H4 (cell line): ENCODE results near the gene GPI. TPM values are rescaled to one million over a fixed set of nuclear protein-coding genes. Genes with fewer than 3 reads are reported as not detected.
"Not testable (repeated sequence)": the region's sequence is repeated elsewhere in the genome, so short reads cannot be mapped to it uniquely, and the experiment has no call there.

ENCODE experiments used
- DNase-seq: peaks from one replicate; pipeline ENCODE4 v3.0.0-alpha.2; 2015; ENCODE audit warnings: low spot score
- total RNA-seq: library from RNA; depleted of rRNA; stranded (reverse); fragments of >200 nt; shearing (Covaris generic); gene quantifications from 2 replicates; pipeline ENCODE4 v1.2.3, GENCODE V29; 2014

Gene GPI
- total RNA-seq, 1 experiment from 2014 or later = 418 TPM

DNA sequence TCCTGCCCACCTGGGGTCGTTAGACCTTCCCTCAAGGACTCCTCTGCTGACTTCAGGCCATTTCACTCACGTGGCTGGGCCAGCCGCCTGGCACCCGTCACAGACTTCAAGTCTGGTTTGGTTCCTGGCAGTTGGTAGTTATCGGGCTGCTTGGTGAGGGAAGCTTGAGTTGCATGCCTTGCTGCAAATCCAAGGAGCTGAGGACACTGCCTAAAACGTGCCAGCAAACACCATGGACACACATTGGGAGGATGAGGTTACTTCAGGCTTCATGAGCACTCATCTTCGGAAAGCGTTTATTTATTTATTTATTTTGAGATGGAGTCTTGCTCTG lies 2.6 kb downstream of the GPI start:
- no peak for DNase-seq

DNA sequence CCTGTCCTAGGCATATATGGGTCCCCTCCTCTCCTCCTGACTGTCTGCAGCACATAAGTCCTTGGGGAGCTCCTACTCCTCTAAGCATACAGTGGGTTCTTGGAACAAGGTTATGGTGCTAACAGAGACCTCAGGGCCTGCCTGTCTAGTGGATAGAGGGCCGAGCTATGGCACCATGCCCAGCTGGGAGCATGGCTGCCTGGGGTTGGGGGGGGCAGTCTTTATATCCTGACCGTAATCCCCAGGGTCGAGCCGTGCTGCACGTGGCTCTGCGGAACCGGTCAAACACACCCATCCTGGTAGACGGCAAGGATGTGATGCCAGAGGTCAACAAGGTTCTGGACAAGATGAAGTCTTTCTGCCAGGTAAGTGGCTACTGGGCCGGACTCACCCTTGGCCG lies 3.3 kb downstream of the GPI start:
- no peak for DNase-seq

DNA sequence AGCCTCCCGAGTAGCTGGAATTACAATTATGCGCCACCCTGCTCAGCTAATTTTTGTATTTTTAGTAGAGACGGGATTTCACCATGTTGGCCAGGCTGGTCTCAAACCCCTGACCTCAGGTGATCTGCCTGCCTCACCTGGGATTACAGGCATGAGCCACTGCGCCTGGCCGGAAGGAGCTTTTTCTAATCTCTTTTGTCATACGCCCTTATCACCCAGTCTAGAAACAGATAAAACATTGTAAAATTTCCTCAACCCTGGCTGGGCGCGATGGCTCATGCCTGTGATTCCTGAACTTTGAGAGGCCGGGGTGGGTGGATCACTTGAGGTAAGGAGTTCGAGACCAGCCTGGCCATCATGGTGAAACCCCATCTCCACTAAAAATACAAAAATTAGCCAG lies 4.2 kb downstream of the GPI start:
- DNase-seq = not testable (repeated sequence)

DNA sequence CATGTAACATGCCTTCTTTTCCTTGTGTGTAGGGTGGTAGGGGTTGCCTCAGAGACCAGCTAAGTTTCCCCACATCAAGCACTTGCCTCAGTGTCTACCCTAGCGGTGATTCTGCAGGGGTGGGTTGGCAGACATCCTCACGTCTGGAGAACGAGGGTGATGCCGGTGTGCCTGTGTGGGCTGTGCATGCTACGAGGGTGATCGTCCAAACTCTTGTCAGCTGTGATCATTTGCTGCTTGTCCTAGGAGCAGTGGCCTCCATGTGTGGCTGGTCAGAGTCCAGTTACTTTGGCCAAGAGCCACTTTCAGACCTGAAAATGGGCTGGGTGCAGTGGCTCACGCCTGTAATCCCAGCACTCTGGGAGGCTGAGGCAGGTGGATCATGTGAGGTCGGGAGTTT lies 5.1 kb downstream of the GPI start:
- DNase-seq = no peak

DNA sequence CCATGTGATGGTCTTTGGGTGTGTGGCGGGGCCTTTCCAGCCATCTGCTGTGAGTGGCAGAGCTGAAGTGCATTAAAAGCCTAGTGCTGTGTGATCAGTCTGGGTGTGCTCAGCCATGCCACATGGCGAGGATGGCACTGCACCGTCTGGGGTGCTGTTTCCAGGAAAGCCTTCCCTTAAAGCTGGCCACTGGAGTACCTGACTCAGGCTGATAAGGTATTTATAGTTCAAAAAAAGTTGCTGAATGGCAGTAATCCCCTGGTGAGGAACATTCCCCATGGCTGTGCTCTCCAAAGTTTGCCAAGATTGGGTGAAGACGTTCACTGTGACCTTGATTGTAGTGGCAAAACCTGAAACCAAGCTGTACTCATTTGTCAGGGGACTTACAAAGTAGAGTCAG lies 6.0 kb downstream of the GPI start:
- no peak for DNase-seq

DNA sequence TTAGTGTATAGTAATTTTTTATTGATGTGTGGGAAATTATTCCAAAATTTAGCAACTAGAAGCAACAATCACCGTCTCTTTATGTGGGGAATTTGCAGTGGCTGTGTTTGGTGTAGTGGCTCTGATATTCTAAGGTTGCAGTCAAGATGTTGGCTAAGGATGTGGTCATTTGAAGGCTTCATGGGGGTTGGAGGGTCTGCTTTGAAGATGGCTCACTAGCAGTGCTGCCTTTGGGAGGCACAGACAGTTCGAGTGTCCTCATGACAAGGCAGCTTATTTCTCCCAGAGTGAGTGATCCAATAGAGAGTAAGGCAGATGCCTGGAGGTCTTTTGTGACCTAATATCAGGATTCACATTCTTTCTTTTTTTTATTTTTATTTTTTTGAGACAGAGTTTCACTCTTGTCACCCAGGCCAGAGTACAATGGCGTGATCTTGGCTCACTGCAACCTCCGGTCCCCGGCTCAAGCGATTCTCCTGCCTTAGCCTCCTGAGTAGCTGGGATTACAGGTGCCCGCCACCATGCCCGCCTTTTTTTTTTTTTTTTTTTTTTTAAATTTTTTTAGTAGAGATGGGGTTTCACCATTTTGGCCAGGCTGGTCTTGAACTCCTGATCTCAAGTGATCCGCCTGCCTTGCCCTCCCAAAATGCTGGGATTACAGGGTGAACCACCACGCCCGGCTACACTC lies 8.7 kb downstream of the GPI start:
- no peak for DNase-seq

DNA sequence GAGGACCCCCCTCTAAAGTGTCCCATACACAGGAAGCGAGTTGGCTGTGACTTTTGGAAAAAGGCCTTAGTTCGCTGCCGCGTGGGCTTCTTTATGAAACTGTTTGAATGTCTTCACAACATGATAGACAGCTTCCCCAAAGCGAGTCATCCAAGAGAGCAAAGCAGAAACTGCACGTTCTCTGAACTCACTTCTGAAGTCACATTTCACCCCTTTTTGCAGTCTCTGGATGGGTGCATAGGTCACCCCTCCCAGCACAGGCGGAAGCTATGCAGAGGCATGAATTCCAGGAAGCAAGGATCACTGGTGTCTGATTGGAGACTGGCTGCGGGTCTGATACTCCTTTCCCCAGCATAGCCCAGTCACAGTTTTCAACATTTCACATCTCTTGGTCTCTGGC lies 10.6 kb downstream of the GPI start:
- no peak for DNase-seq

DNA sequence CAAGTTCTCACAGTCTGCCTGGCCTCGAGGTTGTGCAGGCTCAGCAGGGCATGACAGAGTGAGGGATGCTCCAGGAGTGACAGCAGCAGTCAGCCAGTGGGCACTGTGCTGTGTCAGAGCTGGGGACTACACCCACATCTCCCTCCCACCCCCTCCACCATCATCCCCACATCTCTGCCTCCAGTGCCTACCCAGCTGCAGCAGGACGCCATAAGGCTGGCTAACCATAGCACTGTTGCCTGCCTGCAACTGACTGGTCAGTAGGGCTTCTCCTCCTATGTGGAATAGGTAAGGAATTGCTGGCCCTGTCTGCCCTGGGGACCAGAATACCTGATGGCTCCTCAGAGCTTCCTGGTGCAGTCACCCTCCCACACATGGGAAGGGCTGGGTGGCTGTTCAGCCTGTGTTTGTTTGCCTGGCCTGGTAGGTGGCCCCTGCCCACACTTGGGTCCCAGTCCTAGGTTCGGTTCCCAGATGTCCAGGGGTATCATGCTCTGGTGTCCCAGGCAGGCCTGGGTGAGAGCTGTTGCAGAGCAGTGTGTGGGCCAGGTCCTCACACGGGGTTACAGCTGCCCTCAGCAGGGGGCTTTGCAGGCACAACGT lies 15.7 kb downstream of the GPI start:
- no peak for DNase-seq

DNA sequence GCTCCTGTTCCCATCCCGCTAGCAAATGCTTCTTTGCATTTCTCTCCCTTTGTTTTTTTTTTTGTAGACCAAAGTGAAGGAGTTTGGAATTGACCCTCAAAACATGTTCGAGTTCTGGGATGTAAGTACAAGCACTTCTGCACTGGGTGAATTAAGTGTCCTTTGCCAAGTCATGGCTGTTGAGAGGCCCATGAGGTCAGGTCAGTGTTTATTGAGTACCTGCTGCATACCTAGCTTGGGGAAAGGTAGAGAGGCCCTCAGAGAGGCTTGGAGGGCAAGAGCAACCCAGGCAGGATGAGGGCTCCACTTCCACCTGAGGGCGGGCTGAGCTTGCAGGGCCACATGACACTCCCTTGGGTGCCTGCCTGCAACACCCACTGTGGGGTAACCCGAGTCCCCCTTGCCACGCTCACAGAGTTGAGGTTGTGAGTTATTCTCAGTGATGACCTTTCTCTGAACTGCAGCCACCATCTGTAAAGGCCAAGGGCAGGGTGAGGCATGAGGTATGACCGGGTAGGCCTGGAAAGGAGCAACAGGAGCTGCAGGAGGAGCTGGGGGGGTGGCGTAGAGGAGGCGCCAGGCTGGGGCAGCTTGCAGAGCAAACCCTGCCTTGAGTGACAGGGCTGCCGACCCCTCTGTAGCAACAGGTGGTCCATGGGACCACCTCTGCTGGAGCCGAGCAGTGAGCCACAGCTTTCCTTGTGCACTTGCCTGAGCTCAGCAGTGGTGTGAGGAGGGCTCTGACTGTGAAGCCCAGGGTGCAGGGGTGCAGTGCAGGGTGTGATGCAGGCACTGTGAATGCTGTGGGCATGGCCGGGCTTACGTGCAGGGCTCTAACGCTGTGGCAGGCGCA lies 16.6 kb downstream of the GPI start:
- no peak for DNase-seq

DNA sequence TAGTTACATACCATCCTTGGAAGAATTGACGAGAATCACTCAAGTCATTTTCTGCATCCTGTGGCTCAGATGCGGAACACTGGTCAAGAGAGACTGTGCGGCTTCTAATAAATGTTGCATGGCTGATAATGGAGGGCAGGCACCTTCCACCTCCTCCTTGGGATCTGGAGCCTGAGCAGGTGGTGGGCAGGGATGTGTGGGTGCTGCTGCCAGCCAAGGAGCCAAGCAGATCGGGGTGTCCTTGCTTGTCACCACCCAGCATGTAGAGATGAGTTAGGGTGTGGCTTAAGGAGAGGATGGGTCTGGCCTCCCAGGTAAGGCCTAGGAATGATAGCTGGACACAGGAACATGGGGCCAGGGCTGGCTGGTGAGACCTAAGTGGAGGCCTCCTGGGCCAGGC lies 17.5 kb downstream of the GPI start:
- no peak for DNase-seq

DNA sequence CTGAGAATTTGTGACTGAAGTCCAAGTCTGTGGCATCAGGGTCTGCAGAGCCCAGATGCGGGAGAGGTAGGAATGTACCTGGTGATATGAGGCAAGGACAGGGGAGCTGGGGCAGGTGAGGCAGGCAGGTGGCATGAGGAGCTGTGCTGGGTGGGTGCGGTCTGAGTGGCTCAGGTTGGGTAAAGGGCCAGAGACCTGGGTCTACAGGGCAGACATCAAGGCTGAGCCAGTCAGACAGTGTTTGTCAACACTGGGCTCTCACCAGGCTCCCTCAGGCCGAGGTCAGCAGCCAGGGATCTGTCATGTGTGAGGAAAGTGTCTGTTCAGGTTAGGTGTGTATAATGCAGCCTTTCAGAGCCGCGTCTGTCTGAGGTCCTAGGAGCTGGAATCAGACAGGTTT lies 18.6 kb downstream of the GPI start:
- no peak for DNase-seq

DNA sequence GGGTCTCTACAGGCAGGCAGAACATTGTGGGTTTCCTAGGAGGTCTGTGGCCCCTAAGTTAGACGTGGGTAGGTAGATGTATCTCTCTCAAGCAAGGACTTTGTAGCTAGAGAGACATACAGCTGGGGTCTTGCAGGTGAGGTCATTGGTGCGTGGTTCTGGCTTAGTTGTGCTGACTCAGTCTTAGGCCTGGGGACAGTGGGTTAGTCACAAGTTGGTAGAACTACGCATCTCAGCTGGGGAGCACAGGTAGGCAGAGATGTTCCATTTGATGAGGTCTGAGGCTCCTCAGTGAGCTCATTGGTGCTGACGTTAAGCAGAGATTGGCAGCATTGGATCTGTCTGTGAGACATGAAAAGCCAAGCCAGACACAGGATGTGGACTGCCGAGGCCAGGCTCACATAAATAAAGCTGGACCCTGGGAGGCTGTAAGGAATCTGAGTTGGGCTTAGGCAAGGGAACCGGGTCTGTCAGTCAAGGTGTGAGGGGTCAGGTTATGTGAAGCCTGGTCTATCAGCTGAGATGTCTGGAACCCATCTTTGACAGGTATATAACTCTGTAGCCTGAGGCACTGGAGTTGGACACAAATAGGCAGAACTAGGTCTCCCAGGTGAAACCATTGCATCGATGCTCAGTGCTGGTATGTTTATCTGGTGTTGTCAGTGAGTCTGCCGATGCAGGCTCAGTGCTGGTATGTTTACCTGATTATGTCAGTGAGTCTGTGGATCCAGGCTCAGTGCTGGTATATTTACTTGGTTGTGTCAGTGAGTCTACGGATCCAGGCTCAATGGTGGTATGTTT lies 21.8 kb downstream of the GPI start:
- DNase-seq = no peak

DNA sequence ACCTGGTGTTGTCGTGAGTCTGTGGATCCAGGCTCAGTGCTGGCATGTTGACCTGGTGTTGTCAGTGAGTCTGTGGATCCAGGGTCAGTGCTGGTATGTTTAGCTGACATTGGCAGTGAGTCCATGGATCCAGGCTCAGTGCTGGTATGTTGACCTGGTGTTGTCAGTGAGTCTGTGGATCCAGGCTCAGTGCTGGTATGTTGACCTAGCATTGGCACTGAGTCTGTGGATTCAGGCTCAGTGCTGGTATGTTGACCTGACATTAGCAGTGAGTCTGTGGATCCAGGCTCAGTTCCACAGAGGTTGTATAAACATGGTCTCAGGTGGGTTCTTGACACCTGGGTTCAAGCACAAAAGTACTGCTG lies 22.4 kb downstream of the GPI start:
- no peak for DNase-seq

DNA sequence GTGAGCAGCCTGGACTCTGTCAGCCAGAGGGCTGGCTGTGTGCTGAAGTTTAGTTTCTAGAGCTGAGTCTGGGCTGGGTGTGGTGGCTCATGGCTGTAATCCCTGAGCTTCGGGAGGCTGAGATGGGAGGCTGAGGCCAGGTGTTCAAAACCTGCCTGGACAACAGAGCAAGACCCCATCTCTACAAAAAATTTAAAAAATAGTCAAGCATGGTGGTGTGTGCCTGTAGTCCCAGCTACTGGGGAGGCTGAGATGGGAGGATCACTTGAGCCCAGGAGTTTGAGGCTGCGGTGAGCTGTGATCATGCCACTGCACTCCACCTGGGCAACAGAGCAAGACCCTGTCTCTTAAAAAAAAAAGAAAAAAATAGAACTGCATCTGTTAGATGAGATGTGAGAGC lies 23.7 kb downstream of the GPI start:
- not testable (repeated sequence) for DNase-seq

DNA sequence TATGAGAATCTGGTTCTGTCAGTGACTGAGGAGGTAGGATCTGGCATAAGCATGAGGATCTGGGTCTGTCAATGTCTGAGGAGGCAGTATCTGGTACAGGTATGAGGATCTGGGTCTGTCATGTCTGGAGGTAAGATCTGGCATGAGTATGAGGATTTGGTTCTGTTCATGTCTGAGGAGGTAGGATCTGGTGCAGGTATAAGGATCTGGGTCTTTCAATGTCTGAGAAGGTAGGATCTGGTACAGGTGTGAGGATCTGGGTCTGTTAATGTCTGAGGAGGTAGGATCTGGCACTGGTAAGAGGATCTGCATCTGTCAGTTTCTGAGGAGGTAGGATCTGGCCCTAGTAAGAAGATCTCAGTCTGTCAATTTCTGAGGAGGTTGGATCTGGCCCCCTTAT lies 26.8 kb downstream of the GPI start:
- no peak for DNase-seq

DNA sequence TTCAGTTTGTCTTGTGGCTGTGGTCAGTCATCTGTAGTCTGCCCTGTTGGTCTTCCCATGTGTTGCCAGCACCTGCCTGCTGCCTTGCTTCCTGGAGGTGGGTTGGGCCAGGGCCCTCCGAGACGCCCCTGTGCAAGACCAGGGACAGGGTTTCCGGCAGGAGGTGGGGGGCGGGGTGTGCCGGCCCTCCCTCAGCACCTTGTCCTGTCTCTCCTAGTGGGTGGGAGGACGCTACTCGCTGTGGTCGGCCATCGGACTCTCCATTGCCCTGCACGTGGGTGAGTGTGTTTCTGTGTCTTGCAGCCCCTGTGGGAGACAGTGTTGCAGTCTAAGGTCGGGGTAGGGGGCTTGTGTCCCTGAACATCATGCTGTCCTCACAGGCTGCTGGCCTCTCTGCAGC lies 28.0 kb downstream of the GPI start:
- no peak for DNase-seq

DNA sequence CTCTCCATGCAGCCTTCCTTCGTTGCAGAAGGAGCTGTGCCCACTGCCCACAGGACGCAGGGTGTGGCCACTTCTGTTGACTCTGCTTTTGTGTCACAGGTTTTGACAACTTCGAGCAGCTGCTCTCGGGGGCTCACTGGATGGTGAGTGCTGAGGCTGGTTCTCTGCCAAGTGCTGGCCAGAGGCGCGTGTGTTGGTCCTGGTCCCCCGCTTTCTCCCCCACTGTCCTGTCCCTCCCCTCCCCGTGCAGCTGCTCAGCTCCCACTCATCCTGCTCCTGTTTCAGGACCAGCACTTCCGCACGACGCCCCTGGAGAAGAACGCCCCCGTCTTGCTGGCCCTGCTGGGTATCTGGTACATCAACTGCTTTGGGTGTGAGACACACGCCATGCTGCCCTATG lies 28.6 kb downstream of the GPI start:
- DNase-seq = no peak

DNA sequence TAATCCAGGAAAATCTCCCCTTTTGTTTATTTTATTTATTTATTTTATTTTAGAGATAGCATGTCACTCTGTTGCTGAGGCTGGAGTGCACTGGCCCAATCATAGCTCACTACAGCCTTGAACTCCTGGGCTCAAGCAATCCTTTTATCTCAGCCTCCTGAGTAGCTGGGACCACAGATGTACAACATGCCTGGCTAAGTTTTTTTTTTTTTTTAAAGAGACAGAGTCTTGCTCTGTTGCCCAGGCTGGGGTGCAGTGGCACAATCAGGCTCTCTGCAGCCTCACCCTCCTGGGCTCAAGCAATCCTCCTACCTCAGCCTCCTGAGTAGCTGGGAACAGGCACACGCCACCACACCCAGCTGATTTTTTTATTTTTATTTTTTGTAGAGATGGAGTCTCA lies 32.9 kb downstream of the GPI start:
- DNase-seq = no peak

DNA sequence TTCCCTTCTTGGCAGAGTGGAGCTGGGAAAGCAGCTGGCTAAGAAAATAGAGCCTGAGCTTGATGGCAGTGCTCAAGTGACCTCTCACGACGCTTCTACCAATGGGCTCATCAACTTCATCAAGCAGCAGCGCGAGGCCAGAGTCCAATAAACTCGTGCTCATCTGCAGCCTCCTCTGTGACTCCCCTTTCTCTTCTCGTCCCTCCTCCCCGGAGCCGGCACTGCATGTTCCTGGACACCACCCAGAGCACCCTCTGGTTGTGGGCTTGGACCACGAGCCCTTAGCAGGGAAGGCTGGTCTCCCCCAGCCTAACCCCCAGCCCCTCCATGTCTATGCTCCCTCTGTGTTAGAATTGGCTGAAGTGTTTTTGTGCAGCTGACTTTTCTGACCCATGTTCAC lies 34.9 kb downstream of the GPI start:
- no peak for DNase-seq

DNA sequence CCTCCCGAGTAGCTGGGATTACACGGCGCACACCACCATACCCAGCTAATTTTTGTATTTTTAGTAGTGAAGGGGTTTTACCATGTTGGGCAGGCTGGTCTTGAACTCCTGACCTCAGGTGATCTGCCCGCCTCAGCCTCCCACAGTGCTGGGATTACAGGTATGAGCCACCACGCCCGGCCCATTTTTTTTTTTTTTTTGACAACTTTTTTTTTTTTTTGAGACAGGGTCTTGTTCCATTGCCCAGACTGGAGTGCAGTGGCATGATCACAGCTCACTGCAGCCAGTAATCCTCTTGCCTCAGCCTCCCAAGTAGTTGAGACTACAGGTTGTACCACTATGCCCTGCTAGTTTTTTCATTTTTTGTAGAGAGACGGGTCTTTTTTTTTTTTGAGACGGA lies 35.8 kb downstream of the GPI start:
- DNase-seq = not testable (repeated sequence)

DNA sequence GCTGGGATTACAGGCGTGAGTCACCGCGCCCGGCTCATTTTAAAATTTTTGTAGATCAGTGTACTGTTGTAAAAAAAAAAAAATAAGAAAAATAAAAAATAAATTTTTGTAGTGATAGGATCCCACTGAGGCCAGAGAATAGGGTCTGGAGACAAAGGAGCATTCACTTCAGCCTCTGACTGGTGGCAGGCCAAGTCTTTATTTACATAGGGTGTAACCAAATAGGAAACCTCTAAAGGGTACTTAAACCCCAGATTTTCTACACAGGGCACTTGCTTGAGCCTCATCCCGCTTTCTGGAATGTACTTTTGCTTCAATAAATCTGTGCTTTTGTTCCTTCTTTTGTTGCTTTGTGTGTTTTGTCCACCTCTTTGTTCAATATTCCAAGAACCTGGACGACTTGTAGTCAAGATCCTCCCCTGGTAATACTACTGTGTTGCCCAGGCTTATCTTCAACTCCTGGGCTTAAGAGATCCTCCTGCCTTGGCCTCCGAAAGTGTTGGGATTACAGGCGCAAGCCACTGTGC lies 37.1 kb downstream of the GPI start:
- DNase-seq = no peak

DNA sequence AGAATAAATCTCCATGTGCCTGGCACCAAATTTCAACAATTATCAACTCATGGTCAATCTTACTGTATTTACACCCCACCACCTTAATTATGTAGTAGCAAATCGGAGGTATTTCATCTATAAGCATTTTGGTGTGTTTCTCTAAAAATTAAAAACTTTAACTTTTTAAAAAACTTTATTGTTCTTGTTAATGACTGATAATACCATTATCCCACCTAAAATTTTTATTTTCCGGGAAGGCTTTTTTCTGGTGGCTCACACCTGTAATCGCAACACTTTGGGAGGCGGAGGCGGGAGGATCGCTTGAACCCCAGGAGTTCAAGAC lies 38.8 kb downstream of the GPI start:
- no peak for DNase-seq
